Skeletal muscle satellite cell (primary cell): ENCODE data around the gene HSD11B2. TPM values are rescaled to one million over a fixed set of nuclear protein-coding genes. Genes with fewer than 3 reads are reported as not detected.

Experiments
- H3K27me3 ChIP-seq: 2 replicates; pipeline ENCODE4 v1.7.0; 2013; ENCODE audit warnings: low read length; ENCODE audit not compliant: control insufficient read depth, insufficient read depth
- H3K36me3 ChIP-seq: 2 replicates; pipeline ENCODE4 v1.7.0; 2013; ENCODE audit warnings: mild to moderate bottlenecking, control low read depth, low read length; ENCODE audit not compliant: insufficient read depth
- H3K4me1 ChIP-seq: 2 replicates; pipeline ENCODE4 v1.7.0; 2013; ENCODE audit warnings: low read length; ENCODE audit not compliant: control insufficient read depth, insufficient read depth
- H3K4me2 ChIP-seq: 2 replicates; pipeline ENCODE4 v1.7.0; 2013; ENCODE audit warnings: mild to moderate bottlenecking, low read length
- H3K4me3 ChIP-seq: 2 replicates; pipeline ENCODE4 v1.7.0; 2013; ENCODE audit warnings: low read length
- H3K9ac ChIP-seq: 2 replicates; pipeline ENCODE4 v1.7.0; 2013; ENCODE audit warnings: mild to moderate bottlenecking, low read depth, low read length, moderate library complexity
- H3K9me3 ChIP-seq: replicated peaks from 2 replicates; pipeline ENCODE4 v1.7.0; 2013; ENCODE audit warnings: mild to moderate bottlenecking, control low read depth, low read length
- small RNA-seq: library from RNA; depleted of rRNA; stranded (forward); fragments of <200 nt; gene quantifications from one replicate; pipeline ENCODE3, GENCODE V24; 2012

Gene HSD11B2

GRCh38 chr16:67481561-67482232, 50.8 kb downstream of the HSD11B2 start:
- Histone ChIP-seq H3K36me3 (no peaks in the 10 kb centered on the region), H3K4me2 (peak overlapping the region; percentile 96), H3K4me1 (peaks cover 18% of the 10 kb centered on the region), H3K9me3 (no peaks in the 10 kb centered on the region), H3K4me3 (peak overlapping the region; percentile 81), H3K9ac (peak overlapping the region; percentile 82), H3K27me3 (no peaks in the 10 kb centered on the region)

GRCh38 chr16:67482233-67482924, 51.5 kb downstream of the HSD11B2 start:
- Histone ChIP-seq H3K4me1 (peaks cover 18% of the 10 kb centered on the region), H3K4me3 (peak overlapping the region; percentile 81), H3K9ac (peak overlapping the region; percentile 82), H3K4me2 (peak overlapping the region; percentile 96), H3K27me3 (no peaks in the 10 kb centered on the region), H3K36me3 (no peaks in the 10 kb centered on the region), H3K9me3 (no peaks in the 10 kb centered on the region)

GRCh38 chr16:67483150-67483549, 52.2 kb downstream of the HSD11B2 start, which contains the start of gene AGRP:
TSS of gene AGRP (minus strand) at chr16:67483547. CDS start at chr16:67483398, 149 bp downstream.
- H3K4me1 ChIP-seq: peaks cover 18% of the 10 kb centered on the region
- no peaks in the 10 kb centered on the region for H3K27me3 ChIP-seq
- peak within 1 kb of the TSS; percentile 96 for H3K4me2 ChIP-seq
- H3K36me3 ChIP-seq: no peaks in the 10 kb centered on the region
- H3K9ac ChIP-seq: peak within 1 kb of the TSS; percentile 82
- H3K9me3 ChIP-seq: no peaks in the 10 kb centered on the region
- peak within 1 kb of the TSS; percentile 81 for H3K4me3 ChIP-seq

GRCh38 chr16:67483731-67484525, 53.0 kb downstream of the HSD11B2 start:
- peaks cover 15% of the 10 kb centered on the region for H3K4me1 ChIP-seq
- no peaks in the 10 kb centered on the region for H3K27me3 ChIP-seq
- no peak overlapping the region for H3K9ac ChIP-seq
- H3K9me3 ChIP-seq: no peaks in the 10 kb centered on the region
- H3K4me3 ChIP-seq: no peak overlapping the region
- H3K4me2 ChIP-seq: no peak overlapping the region
- H3K36me3 ChIP-seq: no peaks in the 10 kb centered on the region

GRCh38 chr16:67486805-67487204, 55.9 kb downstream of the HSD11B2 start:
- Histone ChIP-seq H3K4me1 (peaks cover 6% of the 10 kb centered on the region), H3K36me3 (no peaks in the 10 kb centered on the region), H3K4me2 (no peak overlapping the region), H3K4me3 (no peak overlapping the region), H3K9ac (no peak overlapping the region), H3K9me3 (no peaks in the 10 kb centered on the region), H3K27me3 (no peaks in the 10 kb centered on the region)

Small RNA genes lying within 50 kb of the gene (small RNA-seq; reads per million reads assigned to genes)
- gene RNU1-123P: not detected
